ENCODE results near the gene NBEAL1.
A peak's percentile ranks its signal among the peaks of the same experiment; 100 is the strongest.
"Not testable (repeated sequence)": the region's sequence is repeated elsewhere in the genome, so short reads cannot be mapped to it uniquely, and the experiment has no call there.

The NBEAL1 gene

GRCh38 chr2:203237346-203238238, 222.9 kb downstream of the NBEAL1 start:
- no peak for DNase-seq (ENCODE audit: low read depth)

DNA sequence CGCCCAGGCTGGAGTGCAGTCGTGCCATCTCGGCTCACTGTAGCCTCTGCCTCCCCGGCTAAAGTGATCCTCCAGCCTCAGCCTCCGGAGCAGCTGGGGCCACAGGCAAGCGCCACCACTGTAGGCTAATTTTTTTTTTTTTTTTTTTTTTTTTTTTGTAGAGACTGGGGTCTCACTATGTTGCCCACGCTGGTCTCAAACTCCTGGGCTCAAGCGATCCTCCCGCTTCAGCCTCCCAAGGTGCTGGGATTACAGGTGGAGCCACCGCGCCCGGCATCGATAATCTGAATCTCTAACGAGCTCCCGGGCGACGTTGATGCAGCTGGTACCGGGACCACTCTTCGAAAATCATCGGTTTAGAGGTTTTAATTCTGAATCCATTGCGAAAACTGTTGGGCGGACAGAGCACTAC, 223.6 kb downstream of the NBEAL1 start:
- DNase-seq (ENCODE audit: low read depth), result no peak

DNA sequence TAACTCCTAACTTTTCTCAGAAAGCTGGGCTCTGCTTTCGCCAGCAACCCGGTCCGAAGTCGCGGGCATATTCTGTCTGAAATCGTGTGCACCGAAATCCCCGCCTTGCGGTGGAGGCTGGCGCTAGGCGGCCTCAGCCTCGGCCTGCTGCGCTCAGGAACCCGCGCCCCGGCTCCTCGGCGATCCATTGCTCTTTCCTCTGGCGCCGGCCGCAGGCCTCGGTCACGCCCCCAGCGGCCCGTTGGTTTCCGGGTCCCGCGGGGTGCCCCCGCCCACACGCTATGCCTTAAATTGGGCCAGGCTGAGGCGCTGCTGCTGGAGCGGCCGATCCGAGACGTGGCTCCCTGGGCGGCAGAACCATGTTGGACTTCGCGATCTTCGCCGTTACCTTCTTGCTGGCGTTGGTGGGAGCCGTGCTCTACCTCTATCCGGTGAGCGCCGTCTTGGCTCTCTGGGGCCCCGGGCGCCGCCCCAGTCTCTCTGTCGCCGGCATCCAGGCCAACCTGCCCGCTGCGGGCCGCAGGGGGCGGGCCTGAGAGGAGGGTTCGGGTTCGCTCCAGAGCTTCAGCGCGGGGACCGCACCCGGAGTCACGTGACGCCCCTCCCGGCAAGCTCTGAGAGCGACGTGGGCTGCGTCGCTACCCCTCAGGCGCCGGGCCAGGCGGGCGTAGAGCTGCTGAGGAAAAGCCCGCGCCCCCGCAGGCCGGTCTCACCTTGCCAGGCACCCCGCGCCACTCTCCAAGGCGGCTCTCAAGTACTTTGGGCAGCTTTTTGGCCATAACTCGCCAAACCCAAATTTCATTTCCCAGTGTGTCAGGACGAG, 224.2 kb downstream of the NBEAL1 start, which contains the start of gene CYP20A1:
Gene CYP20A1, plus strand, starts transcription at position 315 of the 823 bp plus-strand sequence. Its CDS starts 45 bp downstream, at position 360.
- DNase-seq (ENCODE audit: low read depth), result peak; percentile 98

- DNase-seq (ENCODE audit: low read depth), result no peak
Measured at GRCh38 chr2:203240491-203240890, 225.8 kb downstream of the NBEAL1 start.

DNA sequence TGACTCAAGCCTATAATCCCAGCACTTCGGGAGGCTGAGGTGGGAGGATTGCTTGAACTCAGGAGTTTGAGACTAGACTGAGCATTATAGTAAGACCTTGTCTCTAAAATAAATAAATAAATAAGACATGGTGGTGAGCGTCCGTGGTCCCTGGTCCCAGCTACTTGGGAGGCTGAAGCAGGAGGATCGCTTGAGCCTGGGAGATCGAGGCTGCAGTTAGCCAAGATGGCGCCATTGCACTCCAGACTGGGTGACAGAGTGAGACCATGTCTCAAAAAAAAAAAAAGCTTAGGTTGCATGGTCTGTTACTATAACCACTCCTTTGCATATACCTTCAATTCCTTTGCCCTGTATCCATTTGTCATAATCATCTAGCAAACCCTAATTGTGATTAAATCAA, 227.8 kb downstream of the NBEAL1 start:
- peak; percentile 6 for DNase-seq (ENCODE audit: low read depth)

DNA sequence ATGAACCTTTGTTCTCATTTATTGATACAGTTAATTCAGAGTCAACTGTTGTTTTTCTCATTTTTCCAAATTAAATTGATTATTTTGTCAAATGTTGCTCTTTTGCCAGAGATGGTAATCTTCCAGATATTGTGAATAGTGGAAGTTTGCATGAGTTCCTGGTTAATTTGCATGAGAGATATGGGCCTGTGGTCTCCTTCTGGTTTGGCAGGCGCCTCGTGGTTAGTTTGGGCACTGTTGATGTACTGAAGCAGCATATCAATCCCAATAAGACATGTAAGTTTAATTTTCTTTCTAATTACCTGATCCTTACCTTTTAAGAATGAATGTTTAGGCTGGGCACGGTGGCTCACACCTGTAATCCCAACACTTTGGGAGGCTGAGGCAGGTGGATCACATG, 232.0 kb downstream of the NBEAL1 start:
- DNase-seq (ENCODE audit: low read depth), result no peak

DNA sequence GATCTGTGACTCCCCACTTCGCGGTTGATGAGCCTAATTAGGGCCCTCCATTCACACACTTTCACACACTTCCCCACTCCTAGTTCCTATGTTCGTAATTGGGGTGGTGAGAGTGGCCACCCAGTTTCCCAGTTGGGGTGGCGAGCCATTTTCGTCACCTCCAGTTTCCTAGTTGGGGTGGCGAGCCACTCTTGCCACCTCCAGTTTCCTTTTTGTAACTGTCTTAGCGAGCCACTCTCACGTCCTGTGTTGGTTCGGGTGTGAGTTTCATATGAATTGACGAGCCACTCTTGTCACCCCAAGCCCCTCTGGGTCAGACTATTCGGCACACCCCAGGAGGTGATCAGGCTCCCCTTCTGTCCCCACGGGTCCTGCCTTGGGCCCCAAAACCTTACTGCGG, 238.1 kb downstream of the NBEAL1 start:
- no peak for DNase-seq (ENCODE audit: low read depth)

DNA sequence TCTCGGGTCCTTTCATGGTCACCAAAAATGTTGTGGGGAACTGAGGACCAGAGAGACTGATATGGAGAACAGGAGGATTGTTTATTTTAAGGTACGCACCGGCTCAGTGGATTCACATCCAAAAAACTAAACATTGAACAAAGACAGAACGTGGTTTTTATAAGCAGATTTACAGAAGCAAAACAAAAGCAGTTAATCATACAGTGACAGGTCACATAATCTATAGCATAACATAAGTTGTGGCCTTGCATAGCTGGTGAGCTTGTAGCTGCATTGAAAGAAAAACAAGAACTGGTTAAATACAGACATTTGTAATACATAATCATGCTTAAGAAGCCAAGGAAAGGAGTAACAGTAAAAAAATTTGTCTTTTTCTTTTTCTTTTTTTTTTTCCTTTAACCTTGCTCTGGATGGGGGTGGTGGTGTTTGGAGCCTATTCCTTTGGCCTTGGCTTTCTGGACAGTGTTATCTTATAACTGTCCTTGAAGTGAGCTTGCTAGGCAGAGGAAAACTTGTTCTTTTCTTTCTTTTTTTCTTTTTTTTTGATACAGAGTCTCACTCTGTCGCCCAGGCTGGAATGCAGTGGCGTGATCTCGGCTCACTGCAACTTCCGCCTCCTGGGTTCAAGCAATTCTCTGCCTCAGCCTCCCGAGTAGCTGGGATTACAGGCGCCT, 238.9 kb downstream of the NBEAL1 start:
- not testable (repeated sequence) for DNase-seq (ENCODE audit: low read depth)

DNA sequence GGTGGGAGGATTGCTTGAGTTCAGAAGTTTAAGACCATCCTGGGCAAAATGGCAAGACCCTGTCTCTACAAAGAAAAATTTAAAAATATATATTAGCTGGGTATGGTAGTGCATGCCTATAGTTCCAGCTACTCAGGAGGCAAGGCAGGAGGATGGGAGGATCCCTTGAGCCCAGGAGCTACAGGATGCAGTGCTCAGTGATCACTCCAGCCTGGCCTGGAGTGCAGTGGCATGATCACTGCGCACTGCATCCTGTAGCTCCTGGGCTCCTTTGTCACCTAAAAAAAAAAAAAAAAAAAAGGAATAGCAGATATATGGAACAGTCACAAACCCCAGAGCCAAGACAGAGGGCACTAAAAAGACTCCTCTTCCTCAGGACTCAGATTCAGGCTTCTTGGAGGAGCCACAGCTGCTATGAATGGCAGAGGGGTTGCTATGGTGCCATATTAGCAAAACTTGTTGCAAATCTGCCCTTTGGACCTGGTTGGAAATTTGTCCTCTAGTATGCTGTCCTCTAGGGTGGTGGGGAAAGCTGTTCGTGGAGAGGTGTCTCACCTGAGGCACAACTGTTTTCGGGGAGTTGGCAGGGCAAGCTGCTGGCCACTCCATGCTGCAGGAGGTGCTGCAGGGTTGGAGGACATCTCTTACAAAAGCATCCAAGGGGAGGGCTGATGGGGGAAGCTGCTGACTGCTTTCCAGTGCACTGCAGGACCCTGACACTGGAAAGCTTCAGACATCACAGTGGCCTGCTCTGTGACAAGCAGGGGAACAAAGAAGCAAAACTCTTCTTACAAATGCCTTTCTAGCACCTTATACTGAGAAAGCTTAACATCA, 246.9 kb downstream of the NBEAL1 start:
- DNase-seq (ENCODE audit: low read depth), result no peak
